GM12878 (cell line): ENCODE results near the gene PRDM2. TPM values are rescaled to one million over a fixed set of nuclear protein-coding genes. Genes with fewer than 3 reads are reported as not detected.

ENCODE experiments used
- ATAC-seq: fragments of 200-7000 bp; cut with Tn5 transposase; 3 replicates; pipeline ENCODE4 v1.9.1; 2020; ENCODE audit warnings: mild to moderate bottlenecking, moderate library complexity
- BruUV-seq: library from RNA; stranded (reverse); fragments of 400-500 nt; replicated peaks from 2 replicates; lab custom pipeline; 2021; lab: Mats Ljungman, UMichigan
- CTCF ChIA-PET: fragments of 300-600 bp; sonication (Branson Sonifier 250); formaldehyde crosslinking; extraction: SDS; loops from one replicate; lab custom pipeline; 2021; ENCODE audit warnings: inconsistent platforms; lab: Yijun Ruan, JAX
- POLR2A ChIA-PET: fragments of 350-600 bp; formaldehyde crosslinking; extraction: SDS; loops from one replicate; lab custom pipeline; 2021; ENCODE audit warnings: inconsistent platforms; lab: Charles Lee
- RAD21 ChIA-PET: fragments of 300-600 bp; sonication (Branson Sonifier 250); formaldehyde crosslinking; loops from one replicate; lab custom pipeline; 2023; ENCODE audit warnings: antibody characterized with exemption; ENCODE audit not compliant: unreplicated experiment; lab: Charles Lee
- SMC1A ChIA-PET: fragments of 300-600 bp; sonication (Branson Sonifier 250); formaldehyde crosslinking; loops from one replicate; lab custom pipeline; 2023; ENCODE audit not compliant: unreplicated experiment, uncharacterized antibody; lab: Charles Lee
- DNase-seq: peaks from one replicate; pipeline ENCODE4 v3.0.0-alpha.2; 2011; ENCODE audit warnings: low read depth, low spot score
- FAIRE-seq: peaks from 3 replicates; lab custom pipeline; 2011; peaks lifted over from hg19 to GRCh38; lab: Jason Lieb, UNC
- H2AFZ ChIP-seq: 2 replicates; pipeline ENCODE4 v1.6.0; 2011; ENCODE audit warnings: low read depth, low read length, control low read depth; ENCODE audit not compliant: control insufficient read depth
- H3K27ac ChIP-seq: 2 replicates; pipeline ENCODE4 v1.5.1; 2011; ENCODE audit warnings: control low read depth; ENCODE audit not compliant: control insufficient read depth, insufficient read depth
- H3K27me3 ChIP-seq, 2 experiments: replicated peaks in 1 of 2; 2 replicates each; pipeline versions ENCODE4 v1.6.0 to v1.6.1; 2011; ENCODE audit warnings: low read length in 1 of 2; ENCODE audit not compliant: control insufficient read depth in 2 of 2, insufficient read depth in 2 of 2
- H3K36me3 ChIP-seq, 2 experiments: 2 replicates each; pipeline ENCODE4 v1.5.1; 2011; ENCODE audit warnings: low read length in 1 of 2; ENCODE audit not compliant: control insufficient read depth in 2 of 2, insufficient read depth in 2 of 2
- H3K4me1 ChIP-seq: 2 replicates; pipeline ENCODE4 v1.6.1; 2011; ENCODE audit warnings: mild to moderate bottlenecking, low read length, moderate library complexity, mixed read lengths; ENCODE audit not compliant: control insufficient read depth, insufficient read depth
- H3K4me2 ChIP-seq: 2 replicates; pipeline ENCODE4 v1.6.0; 2011; ENCODE audit warnings: control low read depth; ENCODE audit not compliant: control insufficient read depth, insufficient read depth
- H3K4me3 ChIP-seq: fragments of 200-600 bp; sonication (generic); 2 replicates; pipeline ENCODE4 v1.5.1; 2016
- H3K79me2 ChIP-seq: 2 replicates; pipeline ENCODE4 v1.6.0; 2011; ENCODE audit warnings: low read length; ENCODE audit not compliant: control insufficient read depth, insufficient read depth
- H3K9ac ChIP-seq: 2 replicates; pipeline ENCODE4 v1.8.0; 2011; ENCODE audit warnings: low read length, control low read depth, mixed read lengths; ENCODE audit not compliant: control insufficient read depth, insufficient read depth
- H3K9me3 ChIP-seq: replicated peaks from 3 replicates; pipeline ENCODE4 v1.5.1; 2011; ENCODE audit warnings: mild to moderate bottlenecking, low read length; ENCODE audit not compliant: control insufficient read depth, insufficient read depth
- H4K20me1 ChIP-seq: 2 replicates; pipeline ENCODE4 v1.6.0; 2011; ENCODE audit not compliant: control insufficient read depth, insufficient read depth
- CBX3 ChIP-seq: fragments of 200-600 bp; sonication (generic); IDR thresholded peaks from 2 replicates; pipeline ENCODE4 v1.6.1; 2016; ENCODE audit warnings: low read depth, borderline replicate concordance
- CHD2 ChIP-seq: IDR thresholded peaks from 2 replicates; pipeline ENCODE4 v1.6.1; 2011; ENCODE audit warnings: low read depth, low read length, improper control_type of control experiment, borderline replicate concordance
- E2F8 ChIP-seq: fragments of 450-650 bp; IDR thresholded peaks from 2 replicates; pipeline ENCODE4 v1.6.1; 2018; ENCODE audit warnings: mild to moderate bottlenecking, low read depth, moderate library complexity; ENCODE audit not compliant: partially characterized antibody
- FOS ChIP-seq: IDR thresholded peaks from 3 replicates; pipeline ENCODE4 v1.6.1; 2011; ENCODE audit warnings: borderline replicate concordance; ENCODE audit not compliant: insufficient read length; ENCODE audit errors: extremely low read depth
- IKZF1 ChIP-seq: fragments of 450-650 bp; conservative IDR thresholded peaks from 2 replicates; pipeline ENCODE4 v1.6.1; 2017; ENCODE audit warnings: antibody characterized with exemption, mild to moderate bottlenecking
- IKZF2 ChIP-seq, 2 experiments: fragments of 450-650 bp; IDR thresholded peaks; 2 replicates each; pipeline ENCODE4 v1.6.1; 2017; ENCODE audit warnings: mild to moderate bottlenecking in 2 of 2, moderate library complexity in 2 of 2
- IRF4 ChIP-seq: IDR thresholded peaks from 2 replicates; pipeline ENCODE4 v1.6.1; 2011; ENCODE audit warnings: low read depth, low read length
- KAT2A ChIP-seq: conservative IDR thresholded peaks from 2 replicates; pipeline ENCODE4 v1.6.1; 2011; ENCODE audit warnings: low read depth, low read length; ENCODE audit not compliant: control insufficient read depth
- MAX ChIP-seq: IDR thresholded peaks from 2 replicates; pipeline ENCODE4 v1.6.1; 2012; ENCODE audit warnings: low read depth, low read length, improper control_type of control experiment
- MEF2A ChIP-seq: IDR thresholded peaks from 2 replicates; pipeline ENCODE4 v1.6.1; 2011; ENCODE audit warnings: low read depth, mild to moderate bottlenecking, low read length, moderate library complexity; ENCODE audit not compliant: insufficient read depth
- MEF2B ChIP-seq: fragments of 450-650 bp; IDR thresholded peaks from 2 replicates; pipeline ENCODE4 v1.6.1; 2018; ENCODE audit warnings: mild to moderate bottlenecking, moderate library complexity; ENCODE audit not compliant: partially characterized antibody, poor library complexity, severe bottlenecking
- NBN ChIP-seq: fragments of 450-650 bp; IDR thresholded peaks from 2 replicates; pipeline ENCODE4 v1.6.1; 2016
- RBBP5 ChIP-seq: fragments of 200-600 bp; sonication (generic); conservative IDR thresholded peaks from 2 replicates; pipeline ENCODE4 v1.6.1; 2016
- REST ChIP-seq: IDR thresholded peaks from 2 replicates; pipeline ENCODE4 v1.6.1; 2012; ENCODE audit warnings: mild to moderate bottlenecking, low read depth, low read length
- TCF7 ChIP-seq: IDR thresholded peaks from 2 replicates; pipeline ENCODE4 v1.6.1; 2014; ENCODE audit warnings: antibody characterized with exemption, borderline replicate concordance
- ZNF207 ChIP-seq: fragments of 450-650 bp; IDR thresholded peaks from 2 replicates; pipeline ENCODE4 v1.6.1; 2014; ENCODE audit warnings: antibody characterized with exemption, mild to moderate bottlenecking, borderline replicate concordance
- ZZZ3 ChIP-seq: IDR thresholded peaks from 2 replicates; pipeline ENCODE4 v1.6.1; 2011; ENCODE audit warnings: low read depth; ENCODE audit not compliant: control insufficient read depth, insufficient read length
- WGBS: methylation state at CpG from one replicate; pipeline ENCODE4 v1.1.6; 2016; ENCODE audit warnings: low lambda C conversion rate; ENCODE audit not compliant: insufficient replicate concordance, insufficient coverage; ENCODE audit errors: missing lambda C conversion rate; 5-methylcytosine and 5-hydroxymethylcytosine counted together
- in situ Hi-C: fragments of 300-500 bp; cut with MboI; formaldehyde crosslinking; loops from 9 replicates; pipeline ENCODE4 v1.14.3; 2018; ENCODE audit warnings: mixed read lengths
- intact Hi-C: fragments of 100-400 bp; cut with micrococcal nuclease; formaldehyde crosslinking; loops from one replicate; pipeline ENCODE4 v1.14.2; 2022; ENCODE audit not compliant: unreplicated experiment
- polyA plus RNA-seq, 11 experiments: library from polyadenylated mRNA; depleted of rRNA in 4 of 11; unstranded in 6 of 11; stranded (reverse) in 5 of 11; fragments of >200 nt; fragmentation: Nextera tagmentation in 4 of 11; fragmentation: Illumina TruSeq in 1 of 11; extraction: Ambion mirVana in 4 of 11; extraction: Trizol in 1 of 11; gene quantifications; 1 replicate in 1 of 11; 2 replicates in 10 of 11; pipeline versions ENCODE4 v1.2.1 to v1.2.3, GENCODE V29; 2011 to 2016; ENCODE audit warnings: inconsistent platforms in 2 of 11, missing spikeins in 2 of 11, low read depth in 1 of 11
- total RNA-seq, 4 experiments: library from RNA; depleted of rRNA in 3 of 4; stranded (reverse); fragments of >200 nt in 3 of 4; fragmentation: Illumina TruSeq in 1 of 4; extraction: Trizol in 1 of 4; gene quantifications; 2 replicates each; pipeline versions ENCODE4 v1.2.1 to v1.2.3, GENCODE V29; 2013 to 2021

PRDM2 gene
- total and polyA plus RNA-seq, 10 of the 15 experiments (the other 5 are each of a cell fraction or from before 2014, with no cell fraction given) = 8.4 to 45.1 (median 23.5) TPM

- TF ChIP-seq RBBP5 (no peak), IKZF2 (IDR thresholded peaks at IDR 0.05) (no peak), FOS (no peak), MEF2B (no peak), IKZF1 (no peak), TCF7 (no peak), E2F8 (no peak), MEF2A (no peak), IRF4 (no peak), MAX (no peak)
These were observed 36.0 kb upstream of the PRDM2 start (continued) for GRCh38 chr1:13663969-13664368.

GRCh38 chr1:13664451-13664850, 35.5 kb upstream of the PRDM2 start:
- no TSS peak for BruUV-seq
- ChIA-PET POLR2A (no interaction called here), RAD21 (interaction anchor here (0.6 to 5.6 kb wide), 3 partner anchors 62 to 295 kb away, joined by 3 to 50 read pairs (median 3); no protein-coding TSS in a partner anchor), CTCF (interaction anchor here (0.6 to 5.8 kb wide), 12 partner anchors 10 to 295 kb away, joined by 3 to 88 read pairs (median 5); no protein-coding TSS in a partner anchor), SMC1A (interaction anchor here (0.9 to 9.1 kb wide), 4 partner anchors 9 to 295 kb away, joined by 3 to 121 read pairs (median 6); no protein-coding TSS in a partner anchor)
- Histone ChIP-seq H3K9ac (no peak overlapping the region), H3K27me3 (no peaks in the 10 kb centered on the region), H3K79me2 (no peaks in the 10 kb centered on the region), H2AFZ (no peak overlapping the region), H3K9me3 (no peaks in the 10 kb centered on the region), H3K36me3 (no peaks in the 10 kb centered on the region), H3K4me1 (peaks cover 23% of the 10 kb centered on the region), H3K4me2 (peak overlapping the region; percentile 32; the same call in 1 of the 2 replicates), H3K27ac (no peak overlapping the region), H3K4me3 (no peak overlapping the region), H4K20me1 (no peaks in the 10 kb centered on the region)
- in situ Hi-C loops = loop anchor here (5.0 to 10.0 kb wide), 2 partner anchors 140 to 293 kb away; no protein-coding TSS in a partner anchor
- peak; percentile 7 for FAIRE-seq
- 0% methylated on average over 1 of the region's 1 CpG for WGBS
- DNase-seq = peak; percentile 40
- ATAC-seq = peak; percentile 47
- intact Hi-C loops = no loop called here
- peak; percentile 24 to 36; a peak in 1 of 4 replicates for TF ChIP-seq IKZF2 (IDR thresholded peaks at IDR 0.05)
- no peak for TF ChIP-seq ZNF207
- TF ChIP-seq IRF4 = 0 out of 2 replicates have a peak, but pooled peaks have one; percentile 29
- TF ChIP-seq KAT2A = no peak
- TF ChIP-seq CHD2 = no peak
- no peak for TF ChIP-seq CBX3
- no peak for TF ChIP-seq RBBP5
- no peak for TF ChIP-seq REST
- TF ChIP-seq NBN = no peak
- TF ChIP-seq ZZZ3 = no peak
